Uterus (tissue), 2 donors: ENCODE measurements around the gene UBQLN1.

Experiments
- POLR2A ChIP-seq, 2 donors: fragments of 450-650 bp; IDR thresholded peaks; one replicate each; pipeline ENCODE4 v1.6.1; 2016; ENCODE audit warnings: antibody characterized with exemption in 2 of 2, mild to moderate bottlenecking in 1 of 2, moderate library complexity in 1 of 2
- TF ChIP-seq, protein P1 (sequence below), 4 experiments: fragments of 200-600 bp in 2 of 4; fragments of 450-650 bp in 2 of 4; sonication (generic) in 2 of 4; IDR thresholded peaks; one replicate each; pipeline ENCODE4 v1.5.1; 2016 to 2019; ENCODE audit warnings: antibody characterized with exemption in 4 of 4, mild to moderate bottlenecking in 2 of 4, moderate library complexity in 1 of 4

- TF ChIP-seq POLR2A (IDR thresholded peaks at IDR 0.05), result no peak
- TF ChIP-seq, protein P1, sequence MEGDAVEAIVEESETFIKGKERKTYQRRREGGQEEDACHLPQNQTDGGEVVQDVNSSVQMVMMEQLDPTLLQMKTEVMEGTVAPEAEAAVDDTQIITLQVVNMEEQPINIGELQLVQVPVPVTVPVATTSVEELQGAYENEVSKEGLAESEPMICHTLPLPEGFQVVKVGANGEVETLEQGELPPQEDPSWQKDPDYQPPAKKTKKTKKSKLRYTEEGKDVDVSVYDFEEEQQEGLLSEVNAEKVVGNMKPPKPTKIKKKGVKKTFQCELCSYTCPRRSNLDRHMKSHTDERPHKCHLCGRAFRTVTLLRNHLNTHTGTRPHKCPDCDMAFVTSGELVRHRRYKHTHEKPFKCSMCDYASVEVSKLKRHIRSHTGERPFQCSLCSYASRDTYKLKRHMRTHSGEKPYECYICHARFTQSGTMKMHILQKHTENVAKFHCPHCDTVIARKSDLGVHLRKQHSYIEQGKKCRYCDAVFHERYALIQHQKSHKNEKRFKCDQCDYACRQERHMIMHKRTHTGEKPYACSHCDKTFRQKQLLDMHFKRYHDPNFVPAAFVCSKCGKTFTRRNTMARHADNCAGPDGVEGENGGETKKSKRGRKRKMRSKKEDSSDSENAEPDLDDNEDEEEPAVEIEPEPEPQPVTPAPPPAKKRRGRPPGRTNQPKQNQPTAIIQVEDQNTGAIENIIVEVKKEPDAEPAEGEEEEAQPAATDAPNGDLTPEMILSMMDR (IDR thresholded peaks at IDR 0.05), result no peak
Observed at GRCh38 chr9:83656952-83657351, 50.8 kb downstream of the UBQLN1 start.
